ENCODE data around the gene CAMK2D. TPM values are rescaled to one million over a fixed set of nuclear protein-coding genes. Genes with fewer than 3 reads are reported as not detected.

Gene CAMK2D
- polyA plus RNA-seq, 3 donors, result 10.4 to 30.6 (median 19.6) TPM

DNA sequence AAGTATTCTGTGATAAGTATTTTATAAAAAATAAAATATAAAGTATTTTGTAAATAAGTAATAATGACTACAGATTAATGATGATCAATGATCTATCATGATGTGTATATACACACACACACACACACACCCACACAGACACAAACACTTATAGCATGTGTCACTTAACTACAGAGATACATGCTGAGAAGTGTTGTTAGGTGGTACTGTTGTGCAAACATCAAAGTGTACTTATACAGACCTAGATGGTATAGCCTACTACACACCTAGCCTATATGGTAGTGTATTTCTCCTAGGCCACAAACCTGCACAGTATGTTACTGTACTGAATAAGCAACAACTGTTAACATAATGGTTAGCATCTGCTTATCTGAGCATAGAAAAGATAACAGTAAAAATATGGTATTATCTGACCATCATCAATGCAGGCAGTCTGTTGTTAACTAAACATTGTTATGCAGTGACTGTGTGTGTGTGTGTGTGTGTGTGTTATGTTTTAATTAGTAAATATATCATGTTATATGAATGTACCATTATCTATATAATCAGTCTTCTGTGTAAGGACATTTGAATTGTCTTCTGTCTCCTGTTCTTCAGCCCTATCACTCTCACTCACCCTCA lies 138.2 kb downstream of the CAMK2D start:
- DNase-seq, result no peak
- no peak overlapping the region for H3K9ac ChIP-seq (ENCODE audit: insufficient read depth, low read length, poor library complexity, severe bottlenecking)
- no peaks in the 10 kb centered on the region for H3K4me1 Mint-ChIP-seq
- no peaks in the 10 kb centered on the region for H3K9me3 Mint-ChIP-seq
- no peak overlapping the region for H3K27ac ChIP-seq (ENCODE audit: low read depth in 1 of 2, low read length in 2 of 2)
- no peaks in the 10 kb centered on the region for H3K36me3 ChIP-seq (replicated peaks in 1 of 2; ENCODE audit: control insufficient read depth in 1 of 2, insufficient read depth in 2 of 2, low read length in 2 of 2)
- no peak overlapping the region for H3K4me3 ChIP-seq (replicated peaks in 1 of 3; ENCODE audit: low read depth in 2 of 3, low read length in 3 of 3)
- H3K9me3 ChIP-seq (replicated peaks in 1 of 2; ENCODE audit: control insufficient read depth in 1 of 2, insufficient read depth in 1 of 2, low read length in 2 of 2), result no peaks in the 10 kb centered on the region
- H3K4me3 Mint-ChIP-seq, result no peak overlapping the region
- H3K4me1 ChIP-seq (ENCODE audit: control insufficient read depth in 1 of 2, insufficient read depth in 2 of 2, low read length in 2 of 2), result no peaks in the 10 kb centered on the region
- no peaks in the 10 kb centered on the region for H3K79me2 ChIP-seq (ENCODE audit: insufficient read depth, low read length)
- H2AFZ ChIP-seq (ENCODE audit: insufficient read depth, low read depth, low read length, poor library complexity, severe bottlenecking), result no peak overlapping the region
- H3K27me3 Mint-ChIP-seq (ENCODE audit: low read depth in 3 of 3), result peaks cover 0 to 2% (median 0%) of the 10 kb centered on the region in 3 donors
- H3K4me2 ChIP-seq (replicated peaks; ENCODE audit: extremely low read depth, low read length, poor library complexity, severe bottlenecking), result no peak overlapping the region
- no peaks in the 10 kb centered on the region for H3K27me3 ChIP-seq (ENCODE audit: control insufficient read depth in 2 of 2, insufficient read depth in 2 of 2, low read length in 2 of 2)
- H3K36me3 Mint-ChIP-seq, result peaks cover 2 to 4% of the 10 kb centered on the region in 2 donors
- intact Hi-C loops (cut with micrococcal nuclease), result no loop called here
- no peak overlapping the region for H3K27ac Mint-ChIP-seq
- H4K20me1 ChIP-seq (ENCODE audit: insufficient read depth, low read length), result peaks cover 12% of the 10 kb centered on the region
- TF ChIP-seq, protein P1, sequence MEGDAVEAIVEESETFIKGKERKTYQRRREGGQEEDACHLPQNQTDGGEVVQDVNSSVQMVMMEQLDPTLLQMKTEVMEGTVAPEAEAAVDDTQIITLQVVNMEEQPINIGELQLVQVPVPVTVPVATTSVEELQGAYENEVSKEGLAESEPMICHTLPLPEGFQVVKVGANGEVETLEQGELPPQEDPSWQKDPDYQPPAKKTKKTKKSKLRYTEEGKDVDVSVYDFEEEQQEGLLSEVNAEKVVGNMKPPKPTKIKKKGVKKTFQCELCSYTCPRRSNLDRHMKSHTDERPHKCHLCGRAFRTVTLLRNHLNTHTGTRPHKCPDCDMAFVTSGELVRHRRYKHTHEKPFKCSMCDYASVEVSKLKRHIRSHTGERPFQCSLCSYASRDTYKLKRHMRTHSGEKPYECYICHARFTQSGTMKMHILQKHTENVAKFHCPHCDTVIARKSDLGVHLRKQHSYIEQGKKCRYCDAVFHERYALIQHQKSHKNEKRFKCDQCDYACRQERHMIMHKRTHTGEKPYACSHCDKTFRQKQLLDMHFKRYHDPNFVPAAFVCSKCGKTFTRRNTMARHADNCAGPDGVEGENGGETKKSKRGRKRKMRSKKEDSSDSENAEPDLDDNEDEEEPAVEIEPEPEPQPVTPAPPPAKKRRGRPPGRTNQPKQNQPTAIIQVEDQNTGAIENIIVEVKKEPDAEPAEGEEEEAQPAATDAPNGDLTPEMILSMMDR (IDR thresholded peaks at IDR 0.05), result no peak

DNA sequence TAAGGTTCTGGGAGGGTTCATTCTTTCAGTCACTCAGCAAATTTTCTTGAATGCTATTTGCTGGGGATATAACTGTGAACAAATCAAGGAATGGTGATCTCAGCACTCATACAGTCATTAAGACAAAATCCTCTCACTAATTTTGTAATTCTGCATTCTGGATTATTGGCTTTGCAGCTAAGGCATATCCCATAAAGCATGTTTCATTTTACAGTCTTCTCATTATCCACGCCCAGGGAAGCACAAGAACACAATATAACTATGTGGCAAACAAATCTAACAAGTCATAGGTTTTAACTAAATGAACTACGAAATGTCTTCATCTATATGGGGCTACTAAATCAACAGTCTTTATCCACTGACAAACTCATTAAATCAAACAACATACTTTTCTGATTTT lies 139.9 kb downstream of the CAMK2D start:
- Mint-ChIP-seq H3K9me3 (peaks cover 0 to 1% (median 0%) of the 10 kb centered on the region in 7 donors), H3K4me3 (no peak overlapping the region), H3K27ac (no peak overlapping the region), H3K27me3 (ENCODE audit: low read depth in 3 of 3) (peaks cover 0 to 2% (median 2%) of the 10 kb centered on the region in 3 donors), H3K36me3 (peaks cover 2 to 7% of the 10 kb centered on the region in 2 donors), H3K4me1 (no peaks in the 10 kb centered on the region)
- no peak for DNase-seq
- Histone ChIP-seq H3K27me3 (ENCODE audit: control insufficient read depth in 2 of 2, insufficient read depth in 2 of 2, low read length in 2 of 2) (no peaks in the 10 kb centered on the region), H3K9me3 (replicated peaks in 1 of 2; ENCODE audit: control insufficient read depth in 1 of 2, insufficient read depth in 1 of 2, low read length in 2 of 2) (no peaks in the 10 kb centered on the region), H3K36me3 (replicated peaks in 1 of 2; ENCODE audit: control insufficient read depth in 1 of 2, insufficient read depth in 2 of 2, low read length in 2 of 2) (no peaks in the 10 kb centered on the region), H3K4me1 (ENCODE audit: control insufficient read depth in 1 of 2, insufficient read depth in 2 of 2, low read length in 2 of 2) (no peaks in the 10 kb centered on the region), H3K79me2 (ENCODE audit: insufficient read depth, low read length) (no peaks in the 10 kb centered on the region), H2AFZ (ENCODE audit: insufficient read depth, low read depth, low read length, poor library complexity, severe bottlenecking) (no peak overlapping the region), H3K9ac (ENCODE audit: insufficient read depth, low read length, poor library complexity, severe bottlenecking) (no peak overlapping the region), H4K20me1 (ENCODE audit: insufficient read depth, low read length) (no peaks in the 10 kb centered on the region), H3K27ac (ENCODE audit: low read depth in 1 of 2, low read length in 2 of 2) (no peak overlapping the region), H3K4me2 (replicated peaks; ENCODE audit: extremely low read depth, low read length, poor library complexity, severe bottlenecking) (no peak overlapping the region), H3K4me3 (replicated peaks in 1 of 3; ENCODE audit: low read depth in 2 of 3, low read length in 3 of 3) (no peak overlapping the region)
- TF ChIP-seq, protein P1 (IDR thresholded peaks at IDR 0.05), result no peak
- intact Hi-C loops (cut with micrococcal nuclease), result no loop called here
- 90% methylated on average over 1 of the region's 2 CpGs for WGBS (ENCODE audit: insufficient coverage)

All from CD14-positive monocyte (primary cell).